Suprapubic skin (tissue), 4 donors: ENCODE measurements around the gene TIMM17B. TPM values are rescaled to one million over a fixed set of nuclear protein-coding genes. Genes with fewer than 3 reads are reported as not detected.

Experiments
- DNase-seq, 2 donors: peaks; one replicate each; pipeline ENCODE4 v3.0.0-alpha.2; 2019; ENCODE audit warnings: low spot score in 2 of 2
- H3K27ac ChIP-seq: fragments of 200-600 bp; sonication (generic); one replicate; pipeline ENCODE4 v1.5.1; 2019
- H3K27me3 ChIP-seq: fragments of 200-600 bp; sonication (generic); one replicate; pipeline ENCODE4 v1.5.1; 2019
- H3K36me3 ChIP-seq: fragments of 200-600 bp; sonication (generic); one replicate; pipeline ENCODE4 v1.5.1; 2019
- H3K4me1 ChIP-seq: fragments of 200-600 bp; sonication (generic); one replicate; pipeline ENCODE4 v1.5.1; 2019
- H3K4me3 ChIP-seq: fragments of 200-600 bp; sonication (generic); one replicate; pipeline ENCODE4 v1.5.1; 2019; ENCODE audit warnings: mild to moderate bottlenecking
- H3K9me3 ChIP-seq: fragments of 200-600 bp; sonication (generic); one replicate; pipeline ENCODE4 v1.5.1; 2019
- EP300 ChIP-seq: sonication (generic); formaldehyde crosslinking; IDR thresholded peaks from one replicate; pipeline ENCODE4 v1.6.1; 2017; ENCODE audit warnings: antibody characterized with exemption
- POLR2A ChIP-seq, 2 donors: fragments of 450-650 bp; IDR thresholded peaks; one replicate each; pipeline ENCODE4 v1.6.1; 2017; ENCODE audit warnings: antibody characterized with exemption in 2 of 2, mild to moderate bottlenecking in 2 of 2, moderate library complexity in 2 of 2
- POLR2AphosphoS5 ChIP-seq, 3 donors: sonication (generic); formaldehyde crosslinking; IDR thresholded peaks; one replicate each; pipeline ENCODE4 v1.6.1; 2017; ENCODE audit warnings: antibody characterized with exemption in 3 of 3
- WGBS: methylation state at CpG from one replicate; pipeline ENCODE4 v1.1.5; 2018; 5-methylcytosine and 5-hydroxymethylcytosine counted together
- total RNA-seq, 4 donors: library from RNA; depleted of rRNA; stranded (reverse); fragments of >200 nt; gene quantifications; one replicate each; pipeline ENCODE4 v1.1.0, GENCODE V29; 2016
- TF ChIP-seq, protein P1 (sequence below), 2 donors: fragments of 200-600 bp in 1 of 2; fragments of 450-650 bp in 1 of 2; sonication (generic) in 1 of 2; IDR thresholded peaks; one replicate each; pipeline ENCODE4 v1.5.1; 2016 to 2019; ENCODE audit warnings: antibody characterized with exemption in 2 of 2, mild to moderate bottlenecking in 1 of 2, moderate library complexity in 1 of 2

TIMM17B gene
- total RNA-seq, 4 donors from 2014 or later: 40.8 to 60.5 (median 43.4) TPM

DNA sequence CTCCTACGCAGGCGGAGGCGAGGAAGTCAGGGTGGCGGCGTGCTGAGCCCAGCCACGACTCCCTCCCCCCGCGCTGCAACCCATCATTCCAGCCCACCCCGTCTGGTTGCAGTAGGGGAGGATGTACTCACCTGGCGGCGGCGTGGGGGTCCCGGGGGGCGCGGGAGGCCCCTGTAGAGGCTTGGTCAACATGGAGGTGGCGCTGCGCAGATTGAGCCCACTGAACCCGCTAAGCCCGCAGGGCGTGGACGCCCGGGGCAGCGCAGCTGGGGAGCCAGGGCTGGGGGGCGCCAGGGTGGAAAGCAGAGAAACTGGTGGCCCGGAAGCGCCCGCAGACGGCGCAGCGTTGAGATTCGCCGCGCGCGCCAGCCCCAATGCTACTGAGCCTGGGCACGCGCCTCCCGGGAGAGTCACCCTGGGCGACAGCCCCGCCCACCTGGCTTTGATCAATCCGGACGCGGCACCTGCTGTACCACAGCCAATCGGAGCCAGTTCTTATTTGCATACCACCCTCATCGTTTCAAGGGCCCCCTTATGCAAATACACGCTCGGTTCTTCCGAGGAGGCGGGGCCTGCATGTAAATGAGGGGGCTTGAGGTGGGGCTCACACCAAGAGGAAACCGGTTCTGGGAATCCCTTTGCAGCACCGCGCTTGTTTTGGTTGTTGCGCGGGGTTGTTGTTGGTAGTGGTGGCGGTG lies 21.2 kb upstream of the TIMM17B start, which contains the start of gene PIM2:
TSS of gene PIM2 (minus strand) at position 382 of the 698 bp plus-strand sequence. CDS start at position 192, 190 bp downstream.
- Histone ChIP-seq H3K4me1 (peaks cover 28% of the 10 kb centered on the region), H3K4me3 (peak within 1 kb of the TSS; percentile 66), H3K36me3 (peaks cover 19% of the 10 kb centered on the region), H3K27me3 (no peaks in the 10 kb centered on the region), H3K27ac (peak within 1 kb of the TSS; percentile 81), H3K9me3 (no peaks in the 10 kb centered on the region)
- DNase-seq: peak; percentile 92 to 93
- WGBS: 44% methylated on average over 6 of the region's 55 CpGs
- TF ChIP-seq POLR2AphosphoS5 (IDR thresholded peaks at IDR 0.05) (peak in 2 of 3 donors; percentile 31 to 38), EP300 (no peak), POLR2A (IDR thresholded peaks at IDR 0.05) (peak; percentile 81 to 89)

DNA sequence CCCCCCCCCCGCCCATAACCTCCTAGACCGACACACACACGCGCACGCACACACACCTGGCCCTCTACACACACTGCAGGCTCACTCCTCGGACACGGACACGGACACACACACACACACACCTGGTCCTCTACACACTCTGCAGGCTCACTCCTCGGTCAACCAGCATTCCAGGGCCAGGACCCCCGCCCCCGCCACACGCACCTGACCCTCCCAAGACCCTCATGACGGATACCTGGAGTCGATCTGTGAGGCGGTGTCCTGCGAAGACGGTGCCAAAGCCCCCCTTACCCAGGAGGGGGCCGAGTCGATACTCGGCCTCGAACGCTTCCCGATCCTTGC lies 20.7 kb upstream of the TIMM17B start:
- no peaks in the 10 kb centered on the region for H3K27me3 ChIP-seq
- H3K27ac ChIP-seq: peak overlapping the region; percentile 81
- no peaks in the 10 kb centered on the region for H3K9me3 ChIP-seq
- DNase-seq: no peak
- H3K36me3 ChIP-seq: peaks cover 14% of the 10 kb centered on the region
- 30% methylated on average over 9 of the region's 23 CpGs for WGBS
- H3K4me1 ChIP-seq: peaks cover 28% of the 10 kb centered on the region
- H3K4me3 ChIP-seq: peak overlapping the region; percentile 66
- TF ChIP-seq EP300: no peak
- TF ChIP-seq, protein P1, sequence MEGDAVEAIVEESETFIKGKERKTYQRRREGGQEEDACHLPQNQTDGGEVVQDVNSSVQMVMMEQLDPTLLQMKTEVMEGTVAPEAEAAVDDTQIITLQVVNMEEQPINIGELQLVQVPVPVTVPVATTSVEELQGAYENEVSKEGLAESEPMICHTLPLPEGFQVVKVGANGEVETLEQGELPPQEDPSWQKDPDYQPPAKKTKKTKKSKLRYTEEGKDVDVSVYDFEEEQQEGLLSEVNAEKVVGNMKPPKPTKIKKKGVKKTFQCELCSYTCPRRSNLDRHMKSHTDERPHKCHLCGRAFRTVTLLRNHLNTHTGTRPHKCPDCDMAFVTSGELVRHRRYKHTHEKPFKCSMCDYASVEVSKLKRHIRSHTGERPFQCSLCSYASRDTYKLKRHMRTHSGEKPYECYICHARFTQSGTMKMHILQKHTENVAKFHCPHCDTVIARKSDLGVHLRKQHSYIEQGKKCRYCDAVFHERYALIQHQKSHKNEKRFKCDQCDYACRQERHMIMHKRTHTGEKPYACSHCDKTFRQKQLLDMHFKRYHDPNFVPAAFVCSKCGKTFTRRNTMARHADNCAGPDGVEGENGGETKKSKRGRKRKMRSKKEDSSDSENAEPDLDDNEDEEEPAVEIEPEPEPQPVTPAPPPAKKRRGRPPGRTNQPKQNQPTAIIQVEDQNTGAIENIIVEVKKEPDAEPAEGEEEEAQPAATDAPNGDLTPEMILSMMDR (IDR thresholded peaks at IDR 0.05): no peak
- TF ChIP-seq POLR2A (IDR thresholded peaks at IDR 0.05): no peak
- no peak for TF ChIP-seq POLR2AphosphoS5 (IDR thresholded peaks at IDR 0.05)

DNA sequence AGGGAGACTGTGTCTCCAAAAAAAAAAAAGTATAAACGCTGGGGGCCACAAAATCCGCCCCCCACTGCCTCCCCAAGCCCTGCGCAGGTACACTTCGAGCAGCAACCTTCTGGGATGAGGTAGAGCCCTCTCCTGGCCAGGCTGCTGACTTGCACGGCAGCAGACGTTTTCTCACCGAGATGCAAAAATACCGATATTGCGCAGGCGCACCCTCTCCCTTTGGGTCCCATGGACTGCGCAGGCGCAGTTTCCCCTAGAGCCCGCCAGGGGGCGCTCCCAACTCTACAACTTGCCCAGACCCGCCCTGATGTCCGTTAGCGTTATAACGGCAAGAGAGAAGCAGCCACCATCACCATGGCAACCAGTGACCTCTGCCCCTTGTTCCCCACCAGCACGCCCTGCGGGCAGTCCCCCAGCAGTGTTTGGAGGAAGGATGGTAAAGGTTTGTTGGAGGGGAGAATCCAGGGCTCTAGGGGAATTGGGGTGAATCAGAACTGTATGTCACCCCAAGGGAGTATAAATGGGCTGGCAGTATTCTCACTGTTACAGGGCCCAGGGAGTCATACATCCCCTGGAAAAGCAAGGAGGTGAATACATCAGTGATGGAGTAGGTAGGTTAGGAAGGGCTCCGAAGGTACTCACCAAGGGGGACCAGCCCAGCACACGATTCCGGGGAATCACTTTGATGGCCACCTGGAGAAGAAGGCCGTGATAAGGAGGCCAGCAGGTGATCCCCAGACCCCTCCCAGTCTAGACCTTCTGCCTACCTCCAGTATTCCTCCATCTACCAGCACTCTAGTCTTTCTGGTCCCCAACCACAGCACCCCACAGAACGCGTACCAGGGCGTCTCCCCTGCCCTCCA lies 19.8 kb upstream of the TIMM17B start:
- peak overlapping the region; percentile 81 for H3K27ac ChIP-seq
- peak; percentile 91 to 93 for DNase-seq
- 60% methylated on average over 11 of the region's 27 CpGs for WGBS
- H3K36me3 ChIP-seq: peaks cover 5% of the 10 kb centered on the region
- H3K27me3 ChIP-seq: no peaks in the 10 kb centered on the region
- H3K4me3 ChIP-seq: peak overlapping the region; percentile 66
- H3K4me1 ChIP-seq: peaks cover 33% of the 10 kb centered on the region
- no peaks in the 10 kb centered on the region for H3K9me3 ChIP-seq
- TF ChIP-seq POLR2A (IDR thresholded peaks at IDR 0.05) (no peak), POLR2AphosphoS5 (IDR thresholded peaks at IDR 0.05) (no peak)
- TF ChIP-seq, protein P1 (IDR thresholded peaks at IDR 0.05): peak; percentile 91 to 94

DNA sequence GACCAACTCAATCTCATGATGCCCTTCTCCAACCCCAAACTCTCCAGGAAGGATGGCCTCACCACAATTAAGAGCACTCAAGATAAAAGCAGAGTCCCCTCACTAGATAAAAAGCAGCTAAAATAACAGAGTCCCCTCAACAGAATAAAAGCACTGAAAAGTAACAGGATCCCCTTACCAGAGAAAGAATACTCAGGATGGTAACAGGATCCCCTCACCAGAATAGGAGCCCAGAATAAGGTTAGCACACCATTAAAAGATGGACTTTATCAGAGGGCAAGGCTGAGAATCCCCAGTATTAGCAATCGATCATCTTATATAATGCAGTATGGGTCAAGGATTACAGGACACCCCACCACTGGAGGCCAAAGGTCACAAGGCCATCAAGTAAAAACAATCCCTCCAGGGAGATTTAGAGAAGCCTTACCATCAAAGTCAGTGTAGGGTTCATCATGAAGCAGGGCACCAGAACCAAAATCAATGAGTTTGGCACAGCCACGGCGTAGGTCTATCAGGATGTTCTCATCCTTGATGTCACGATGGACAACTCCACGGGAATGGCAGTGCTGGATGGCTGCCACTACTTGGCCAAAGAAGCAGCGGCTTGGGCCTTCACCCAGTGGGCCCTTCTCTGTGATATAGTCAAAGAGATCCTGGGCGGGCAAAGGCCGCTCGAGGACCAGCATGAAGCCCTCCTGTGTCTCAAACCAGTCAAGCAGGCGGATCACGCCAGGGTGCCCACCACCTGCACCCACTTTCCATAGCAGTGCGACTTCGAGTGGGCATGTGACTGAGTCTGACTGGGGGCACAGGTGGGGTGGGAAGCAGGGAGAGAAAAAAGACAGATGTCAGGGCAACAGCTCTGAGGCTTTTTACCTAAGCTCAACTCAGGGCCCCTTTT lies 17.3 kb upstream of the TIMM17B start:
- TF ChIP-seq POLR2AphosphoS5 (IDR thresholded peaks at IDR 0.05) (no peak), EP300 (no peak), POLR2A (IDR thresholded peaks at IDR 0.05) (no peak)
- TF ChIP-seq, protein P1 (IDR thresholded peaks at IDR 0.05): no peak
- WGBS: 94% methylated on average over 13 of the region's 13 CpGs
- Histone ChIP-seq H3K27me3 (no peaks in the 10 kb centered on the region), H3K9me3 (no peaks in the 10 kb centered on the region), H3K36me3 (peaks cover 3% of the 10 kb centered on the region), H3K4me3 (no peak overlapping the region), H3K27ac (no peak overlapping the region), H3K4me1 (peaks cover 42% of the 10 kb centered on the region)
- DNase-seq: no peak

DNA sequence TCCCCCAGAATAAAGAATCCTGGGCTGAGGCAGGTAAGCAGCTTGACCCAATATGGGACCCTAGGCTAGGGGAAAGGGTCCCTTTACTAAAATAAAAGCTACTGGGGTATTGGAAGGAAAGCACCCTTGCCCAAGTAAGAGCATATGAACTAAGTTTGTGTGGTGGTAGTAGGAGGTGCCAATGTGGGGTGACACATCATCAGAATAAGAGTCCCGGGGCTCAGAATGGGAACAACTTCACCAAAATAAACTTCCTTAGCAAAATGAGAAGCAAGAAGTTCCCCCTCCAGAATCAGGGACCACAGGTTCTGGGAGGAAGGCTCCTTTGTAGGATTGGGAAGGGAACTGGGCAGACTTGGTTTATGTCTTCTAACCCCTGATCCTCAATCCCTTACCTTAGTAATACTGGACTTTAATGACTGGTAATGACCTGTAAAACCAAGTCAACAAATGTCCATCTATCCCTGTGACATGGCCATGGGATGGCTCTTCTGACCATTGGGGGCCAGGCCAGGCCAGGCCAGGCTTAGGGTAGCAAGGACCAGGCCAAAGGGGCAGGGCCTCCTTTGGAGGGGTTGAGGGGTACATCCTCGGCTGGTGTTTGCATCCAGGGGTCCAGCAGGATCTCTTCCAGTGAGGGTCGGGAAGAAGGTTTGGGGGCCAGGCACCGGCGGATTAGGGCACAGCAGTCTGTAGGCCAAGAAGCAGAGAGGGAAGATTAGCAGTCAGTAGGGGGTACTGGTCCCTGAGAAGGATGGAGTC lies 16.2 kb upstream of the TIMM17B start:
- WGBS: 76% methylated on average over 3 of the region's 5 CpGs
- Histone ChIP-seq H3K9me3 (no peaks in the 10 kb centered on the region), H3K36me3 (peaks cover 3% of the 10 kb centered on the region), H3K4me3 (no peak overlapping the region), H3K27me3 (no peaks in the 10 kb centered on the region), H3K4me1 (peaks cover 37% of the 10 kb centered on the region), H3K27ac (no peak overlapping the region)
- no peak for DNase-seq
- TF ChIP-seq POLR2A (IDR thresholded peaks at IDR 0.05): no peak
- TF ChIP-seq, protein P1 (IDR thresholded peaks at IDR 0.05): no peak
- TF ChIP-seq EP300: no peak
- no peak for TF ChIP-seq POLR2AphosphoS5 (IDR thresholded peaks at IDR 0.05)
